GM19463 (cell line): ENCODE results near the gene LAYN.
A peak's percentile ranks its signal among the peaks of the same experiment; 100 is the strongest.

Experiments
- ATAC-seq: cut with Tn5 transposase; IDR thresholded peaks from one replicate; pipeline ENCODE4 v1.9.1; 2021; ENCODE audit warnings: mild to moderate bottlenecking, moderate library complexity; ENCODE audit not compliant: unreplicated experiment

LAYN gene

GRCh38 chr11:111530091-111530490 is 10.4 kb upstream of the LAYN start:
- ATAC-seq, result no peak

- ATAC-seq, result no peak
Observed at GRCh38 chr11:111531136-111531535, 9.4 kb upstream of the LAYN start.

- peak; percentile 98 for ATAC-seq
Observed at GRCh38 chr11:111531687-111532364, 8.7 kb upstream of the LAYN start.

- ATAC-seq, result no peak
Observed at GRCh38 chr11:111532365-111532709, 8.2 kb upstream of the LAYN start.

- no peak for ATAC-seq
Observed at GRCh38 chr11:111535281-111535680, 5.2 kb upstream of the LAYN start.

GRCh38 chr11:111537336-111537860 is 3.1 kb upstream of the LAYN start:
- ATAC-seq, result no peak

GRCh38 chr11:111538407-111539114 is 2.0 kb upstream of the LAYN start:
- no peak for ATAC-seq

- no peak for ATAC-seq
Observed at GRCh38 chr11:111539426-111540113, 950 bp upstream of the LAYN start.

GRCh38 chr11:111540937-111541253 is 375 bp downstream of the LAYN start:
- no peak for ATAC-seq

GRCh38 chr11:111541254-111542061 is 938 bp downstream of the LAYN start:
- ATAC-seq, result no peak

GRCh38 chr11:111542606-111543275 is 2.2 kb downstream of the LAYN start:
- ATAC-seq, result no peak

GRCh38 chr11:111548525-111548924 is 8.0 kb downstream of the LAYN start:
- no peak for ATAC-seq

GRCh38 chr11:111549196-111549868 is 8.8 kb downstream of the LAYN start:
- ATAC-seq, result no peak

GRCh38 chr11:111549869-111550203 is 9.3 kb downstream of the LAYN start:
- no peak for ATAC-seq

- no peak for ATAC-seq
Observed at GRCh38 chr11:111550258-111550657, 9.7 kb downstream of the LAYN start.

GRCh38 chr11:111554532-111554931 is 14.0 kb downstream of the LAYN start:
- ATAC-seq, result no peak

- ATAC-seq, result no peak
Observed at GRCh38 chr11:111555255-111555654, 14.7 kb downstream of the LAYN start.

GRCh38 chr11:111557425-111558111 is 17.0 kb downstream of the LAYN start:
- no peak for ATAC-seq

- ATAC-seq, result no peak
Observed at GRCh38 chr11:111559800-111560464, 19.4 kb downstream of the LAYN start.
